Right renal cortex interstitium (tissue), 3 donors: ENCODE measurements around the gene TMEM134. TPM values are rescaled to one million over a fixed set of nuclear protein-coding genes. Genes with fewer than 3 reads are reported as not detected.

ENCODE experiments used
- DNase-seq, 3 donors: peaks; one replicate each; pipeline ENCODE4 v3.0.0-alpha.2; 2013; ENCODE audit warnings: low read depth in 3 of 3, low spot score in 2 of 3
- polyA plus RNA-seq, 3 donors: library from polyadenylated mRNA; unstranded; fragments of 120-200 nt; gene quantifications; one replicate each; pipeline ENCODE4 v1.2.1, GENCODE V29; 2013; ENCODE audit not compliant: insufficient read length in 3 of 3

The TMEM134 gene
- polyA plus RNA-seq, 3 donors, result 36.0 to 45.1 (median 42.7) TPM

- DNase-seq, result no peak
Measured at GRCh38 chr11:67440229-67441097, 28.6 kb downstream of the TMEM134 start.

DNA sequence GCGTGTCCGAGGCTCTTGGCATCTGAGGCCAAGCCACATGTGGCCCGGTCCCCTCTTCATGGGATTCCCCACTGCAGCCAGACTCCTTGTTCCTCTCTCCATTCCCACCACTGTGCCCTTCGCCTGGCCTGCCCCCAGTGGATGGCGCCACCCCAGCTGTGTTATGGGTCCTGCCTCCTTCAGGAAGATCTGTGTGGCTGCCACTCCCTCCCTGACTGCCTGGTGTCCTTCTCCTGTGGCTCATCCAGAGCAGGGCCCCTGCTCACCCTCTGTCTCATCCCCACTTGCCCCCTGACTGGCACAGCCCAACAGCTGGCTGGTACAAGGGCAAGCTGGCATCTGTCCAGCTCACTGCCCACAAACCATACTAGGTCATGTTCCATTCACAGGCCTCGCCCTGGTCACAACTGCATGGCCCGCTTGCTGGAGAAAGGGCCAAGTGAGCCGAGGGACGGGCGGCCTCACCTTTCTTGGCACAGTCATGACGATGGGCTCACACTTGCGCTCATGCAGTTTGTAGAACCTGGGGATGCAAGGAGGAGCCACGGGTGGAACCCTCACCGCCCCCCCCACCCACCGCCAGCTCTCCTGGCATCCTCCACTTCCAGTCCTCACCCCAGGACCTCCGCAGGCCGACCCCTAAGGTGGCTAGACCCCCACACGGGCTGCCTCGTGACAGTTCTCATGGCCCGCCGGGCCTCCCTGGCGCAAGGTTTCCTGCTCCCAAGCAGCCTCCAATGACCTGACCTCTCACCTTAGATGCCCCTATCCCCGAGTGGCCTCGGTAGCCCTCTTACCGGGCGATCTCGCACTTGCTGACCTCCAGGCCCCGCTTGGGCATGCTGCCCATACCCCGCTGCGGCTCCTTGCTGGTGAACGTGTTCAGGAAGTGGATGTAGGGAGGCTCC, 29.5 kb downstream of the TMEM134 start:
- no peak for DNase-seq

- no peak for DNase-seq
Measured at GRCh38 chr11:67438158-67438902, 30.7 kb downstream of the TMEM134 start.

DNA sequence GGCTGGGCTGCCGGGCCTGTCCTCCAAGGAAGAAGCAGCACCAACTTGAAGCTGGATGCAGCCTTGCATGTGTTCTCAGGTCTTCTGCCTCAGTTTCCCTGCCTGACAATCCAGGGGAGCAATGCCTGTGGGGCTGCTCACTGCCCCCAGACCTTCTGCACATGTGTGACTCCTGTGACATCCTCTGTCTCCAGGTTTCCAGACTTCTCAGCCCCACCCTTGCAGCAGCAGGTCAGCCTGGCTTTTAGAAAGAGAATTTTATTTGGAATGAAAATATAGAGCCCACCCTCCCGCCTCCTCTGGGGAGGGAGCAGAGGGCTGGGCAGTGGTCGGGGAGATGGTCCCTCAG, 31.3 kb downstream of the TMEM134 start:
- no peak for DNase-seq

DNA sequence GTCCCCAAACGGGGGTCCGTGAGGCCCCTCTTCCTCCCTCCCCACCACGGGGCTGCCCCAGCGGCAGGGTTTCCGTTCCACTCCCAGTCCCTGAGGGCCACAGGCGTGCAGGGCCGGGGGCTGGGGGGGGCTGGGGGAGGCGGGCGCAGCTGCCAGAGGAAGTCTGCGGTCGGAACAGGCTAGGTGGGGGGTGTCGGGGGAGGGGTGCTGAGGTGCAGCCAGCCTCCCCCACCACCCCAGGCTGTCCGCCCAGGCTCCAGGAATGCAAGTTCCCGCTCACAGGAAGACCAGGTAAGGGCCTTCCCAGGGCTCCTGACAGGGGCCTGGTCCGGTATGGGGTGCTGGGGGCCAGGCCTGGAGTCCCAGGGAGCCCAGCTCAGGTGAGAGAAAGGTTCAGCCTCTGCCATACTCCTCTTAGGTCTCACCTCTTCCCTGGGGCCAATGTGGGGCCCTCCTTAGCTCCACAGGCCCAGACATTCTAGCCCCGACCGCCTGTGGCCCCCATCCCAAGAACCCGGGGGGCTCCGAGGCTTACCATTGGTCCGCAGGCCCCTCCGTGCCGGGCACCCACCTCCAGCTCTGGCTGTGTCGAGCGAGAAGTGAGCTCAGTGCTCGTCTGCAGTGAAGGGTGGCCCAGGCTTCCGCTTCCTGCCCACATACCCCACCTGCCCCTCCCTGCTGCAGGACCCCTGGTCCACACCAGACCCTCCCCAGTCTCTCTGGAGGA, 31.8 kb downstream of the TMEM134 start, which contains the start of gene PTPRCAP:
Gene PTPRCAP (minus strand): TSS at position 601 of the 727 bp plus-strand sequence. CDS start 63 bp downstream, at position 538.
- no peak for DNase-seq

DNA sequence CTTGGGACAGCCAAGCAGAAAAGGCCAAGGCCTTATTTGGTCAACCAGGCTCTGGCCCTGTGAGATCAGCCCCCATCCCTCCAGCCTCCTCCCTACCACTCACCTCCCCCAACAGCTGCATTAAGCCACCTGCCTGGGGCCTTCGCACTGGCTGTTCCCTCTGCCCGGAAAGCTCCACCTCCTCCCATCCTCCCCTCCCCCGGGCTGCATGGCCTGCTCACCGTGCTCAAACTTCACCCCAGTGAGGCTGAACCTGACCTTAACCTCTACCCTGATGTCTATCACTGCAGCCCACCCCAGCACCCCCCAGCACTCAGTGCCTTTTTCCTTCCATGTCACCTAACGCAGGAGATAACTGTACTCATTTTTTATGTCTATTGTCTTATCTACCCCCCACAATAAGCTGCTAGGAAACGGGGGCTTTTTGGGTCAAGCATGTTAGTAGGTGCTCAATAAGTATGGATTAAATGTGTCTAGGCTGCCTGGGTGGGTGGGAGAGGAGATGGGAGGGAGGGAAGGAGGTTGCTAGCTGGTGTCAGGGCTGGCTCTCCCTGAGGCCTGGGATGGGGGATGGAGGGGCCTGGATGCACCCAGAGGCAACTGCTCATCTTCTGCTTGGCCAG, 32.5 kb downstream of the TMEM134 start:
- no peak for DNase-seq

DNA sequence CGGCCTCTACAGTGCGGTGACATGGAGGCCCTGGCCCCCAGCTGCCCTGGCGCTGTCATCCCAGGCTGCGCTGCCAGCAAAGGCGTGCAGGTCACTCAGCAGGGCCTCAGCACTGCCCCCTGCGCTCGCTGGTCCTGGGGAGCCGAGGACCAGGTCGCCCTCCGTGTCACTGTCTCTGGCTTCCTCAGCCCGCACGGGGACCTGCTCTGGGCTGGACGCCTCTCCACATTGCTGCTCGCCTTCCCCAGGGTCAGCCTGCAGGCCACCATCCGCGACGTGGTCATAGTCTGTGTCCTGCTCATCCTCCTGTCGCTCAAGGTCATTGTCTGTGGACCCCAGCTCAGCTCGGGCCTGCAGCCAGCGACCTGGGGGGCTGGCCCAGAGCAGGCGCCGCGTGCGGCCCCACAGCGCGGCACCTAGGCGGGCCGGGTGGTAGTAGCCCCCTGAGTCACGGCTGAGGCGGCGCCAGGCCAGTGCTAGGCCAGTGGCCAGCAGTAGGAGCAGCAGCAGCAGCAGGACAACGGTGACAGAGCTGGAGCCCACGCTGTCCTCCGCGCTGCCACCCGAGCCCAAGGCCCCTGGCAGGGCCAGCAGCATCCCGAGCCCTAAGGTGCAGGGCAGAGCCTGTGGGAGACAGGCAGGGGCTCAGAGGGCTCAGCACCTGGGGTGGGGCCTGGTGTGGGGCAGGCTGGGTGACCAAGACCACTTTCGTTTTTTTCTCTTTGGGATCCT, 33.2 kb downstream of the TMEM134 start:
- DNase-seq, result no peak

DNA sequence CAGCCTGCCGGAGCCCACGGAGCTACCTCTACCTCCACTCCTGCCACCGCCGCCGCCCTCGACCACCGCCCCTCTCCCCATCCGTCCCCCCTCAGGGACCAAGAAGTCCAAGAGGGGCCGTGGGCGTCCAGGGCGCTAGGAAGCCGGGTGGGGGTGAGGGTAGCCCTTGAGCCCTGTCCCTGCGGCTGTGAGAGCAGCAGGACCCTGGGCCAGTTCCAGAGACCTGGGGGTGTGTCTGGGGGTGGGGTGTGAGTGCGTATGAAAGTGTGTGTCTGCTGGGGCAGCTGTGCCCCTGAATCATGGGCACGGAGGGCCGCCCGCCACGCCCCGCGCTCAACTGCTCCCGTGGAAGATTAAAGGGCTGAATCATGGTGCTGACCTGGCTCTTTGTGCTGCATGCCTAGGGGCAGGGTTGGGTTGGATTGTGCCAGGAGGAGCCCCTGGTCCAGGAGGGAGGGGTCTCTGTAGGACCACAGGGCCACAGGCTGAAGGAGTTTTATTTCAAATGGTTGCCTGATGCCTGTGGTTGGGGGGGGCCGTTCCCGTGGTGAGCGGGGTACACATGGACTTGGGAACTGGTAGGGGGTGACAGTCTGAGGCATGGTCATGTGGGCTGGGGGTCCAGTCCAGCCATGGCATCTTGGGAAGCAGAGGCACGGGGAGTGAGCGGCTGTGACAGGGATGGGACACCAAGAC, 33.9 kb downstream of the TMEM134 start:
- DNase-seq, result no peak

- DNase-seq, result no peak
Measured at GRCh38 chr11:67434395-67434881, 34.6 kb downstream of the TMEM134 start.

DNA sequence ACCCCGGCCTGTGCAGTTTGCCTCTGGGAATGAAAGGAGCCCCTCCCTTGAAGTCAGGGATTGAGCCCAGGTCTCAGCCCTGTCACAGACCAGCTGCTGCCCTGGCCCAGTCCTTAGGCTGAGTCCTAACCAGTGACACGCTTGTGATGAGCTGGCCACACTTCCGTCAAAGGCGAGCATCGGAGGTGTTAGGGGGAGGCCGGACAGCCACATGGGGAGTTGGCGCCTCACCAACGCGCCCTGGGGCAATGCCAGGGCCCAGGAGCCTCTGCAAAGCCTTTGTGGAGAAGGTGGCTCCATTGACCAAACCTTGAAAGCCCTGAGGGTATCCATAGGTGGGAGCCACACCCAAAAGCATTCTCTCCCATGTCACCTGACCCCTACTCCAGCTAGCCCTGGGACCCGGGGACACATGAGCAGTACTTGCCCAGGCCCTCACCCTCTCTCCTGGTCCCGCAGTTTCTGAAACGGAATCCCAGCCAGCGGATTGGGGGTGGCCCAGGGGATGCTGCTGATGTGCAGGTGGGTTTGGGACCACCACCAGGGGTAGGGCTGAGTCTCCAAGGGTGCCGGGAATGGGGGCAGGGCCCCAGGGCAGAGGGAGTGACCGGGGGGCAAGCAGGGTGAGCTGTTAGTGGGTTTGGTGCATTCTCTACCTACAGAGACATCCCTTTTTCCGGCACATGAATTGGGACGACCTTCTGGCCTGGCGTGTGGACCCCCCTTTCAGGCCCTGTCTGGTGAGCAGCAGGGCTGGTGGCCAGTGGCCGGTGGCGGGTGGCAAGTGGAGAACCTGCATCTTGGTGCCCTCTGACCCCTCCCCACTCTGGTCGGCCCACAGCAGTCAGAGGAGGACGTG, 35.3 kb downstream of the TMEM134 start:
- DNase-seq, result no peak

GRCh38 chr11:67432655-67433349, 36.2 kb downstream of the TMEM134 start:
- DNase-seq, result no peak

- no peak for DNase-seq
Measured at GRCh38 chr11:67431346-67432249, 37.5 kb downstream of the TMEM134 start.

DNA sequence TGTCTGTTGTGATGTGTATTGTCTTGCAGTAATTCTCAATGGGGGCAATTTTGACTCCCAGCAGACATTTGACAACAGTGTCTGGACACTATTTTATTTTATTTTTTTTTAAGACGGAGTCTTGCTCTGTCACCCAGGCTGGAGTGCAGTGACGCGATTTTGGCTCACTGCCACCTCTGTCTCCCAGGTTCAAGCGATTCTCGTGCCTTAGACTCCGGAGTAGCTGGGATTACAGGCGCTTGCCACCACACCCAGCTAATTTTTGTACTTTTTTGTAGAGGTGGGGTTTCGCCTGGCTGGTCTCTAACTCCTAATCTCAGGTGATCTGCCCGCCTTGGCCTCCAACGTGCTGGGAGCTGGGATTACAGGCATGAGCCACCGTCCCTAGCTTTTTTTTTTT, 39.3 kb downstream of the TMEM134 start:
- no peak for DNase-seq

DNA sequence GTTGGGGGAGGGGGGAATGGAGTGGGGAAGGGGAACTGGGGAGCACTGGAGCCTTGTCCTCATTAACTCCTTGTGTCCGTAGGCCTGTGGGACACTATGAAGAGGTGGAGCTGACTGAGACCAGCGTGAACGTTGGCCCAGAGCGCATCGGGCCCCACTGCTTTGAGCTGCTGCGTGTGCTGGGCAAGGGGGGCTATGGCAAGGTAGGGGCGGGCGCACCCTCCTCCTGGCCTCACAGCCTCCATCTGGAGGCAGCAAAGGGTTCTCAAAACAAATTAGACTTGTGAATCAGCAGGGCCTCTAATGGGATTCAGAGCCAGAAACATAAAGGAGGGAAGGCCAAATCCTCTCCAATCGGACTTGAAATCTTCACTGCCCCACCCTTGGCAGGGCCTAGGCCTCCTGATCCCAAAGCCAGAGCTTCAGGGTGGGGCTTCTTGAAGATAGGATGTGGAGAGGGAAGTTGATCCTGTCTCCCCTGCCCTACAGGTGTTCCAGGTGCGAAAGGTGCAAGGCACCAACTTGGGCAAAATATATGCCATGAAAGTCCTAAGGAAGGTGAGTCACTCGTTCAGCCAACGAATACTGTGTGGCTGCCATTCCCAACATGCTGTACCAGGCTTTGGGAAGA, 39.9 kb downstream of the TMEM134 start:
- DNase-seq, result no peak
